CD4-positive, alpha-beta T cell treated with Interleukin-17A for 1 hour (primary cell): ENCODE data around the gene B3GALNT2.
"Not testable (repeated sequence)": the region's sequence is repeated elsewhere in the genome, so short reads cannot be mapped to it uniquely, and the experiment has no call there.

Experiments used
- DNase-seq: peaks from one replicate; pipeline ENCODE4 v3.0.0-alpha.2; 2020

Gene B3GALNT2

DNA sequence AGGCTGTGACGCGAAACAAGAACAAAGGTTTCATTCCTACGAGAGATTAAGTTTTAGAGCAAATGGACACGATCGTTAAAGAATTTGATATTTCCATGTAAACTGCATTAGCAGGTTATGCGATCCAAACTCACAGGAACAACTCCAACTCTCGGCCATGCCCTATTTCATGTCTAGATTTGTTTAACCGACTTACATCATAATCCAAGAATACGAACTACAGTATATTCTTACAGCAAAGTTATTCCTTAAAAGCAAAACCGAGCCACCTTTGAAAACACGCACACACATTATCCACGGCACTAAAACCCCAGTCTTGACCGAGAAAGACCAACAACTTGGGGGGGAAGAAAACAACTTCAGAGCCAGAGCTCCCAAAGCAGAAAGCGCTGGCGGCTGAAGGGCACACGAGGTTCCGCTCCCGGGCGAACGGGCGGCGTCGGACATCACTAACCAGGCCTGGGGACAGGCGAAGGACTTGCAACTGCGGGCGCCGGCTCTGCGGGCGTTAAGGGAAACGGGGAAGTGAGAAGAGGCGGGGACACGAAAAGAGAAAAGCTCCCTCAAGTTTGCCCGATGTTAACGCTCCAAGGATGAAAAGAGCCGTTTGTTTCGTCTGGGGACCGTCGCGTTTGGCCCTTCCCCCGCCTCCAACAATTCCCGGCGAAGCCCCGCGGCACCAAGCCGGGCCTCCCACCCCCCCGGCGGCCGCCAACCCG is 690 bp downstream of the B3GALNT2 start:
- DNase-seq: peak; percentile 10

DNA sequence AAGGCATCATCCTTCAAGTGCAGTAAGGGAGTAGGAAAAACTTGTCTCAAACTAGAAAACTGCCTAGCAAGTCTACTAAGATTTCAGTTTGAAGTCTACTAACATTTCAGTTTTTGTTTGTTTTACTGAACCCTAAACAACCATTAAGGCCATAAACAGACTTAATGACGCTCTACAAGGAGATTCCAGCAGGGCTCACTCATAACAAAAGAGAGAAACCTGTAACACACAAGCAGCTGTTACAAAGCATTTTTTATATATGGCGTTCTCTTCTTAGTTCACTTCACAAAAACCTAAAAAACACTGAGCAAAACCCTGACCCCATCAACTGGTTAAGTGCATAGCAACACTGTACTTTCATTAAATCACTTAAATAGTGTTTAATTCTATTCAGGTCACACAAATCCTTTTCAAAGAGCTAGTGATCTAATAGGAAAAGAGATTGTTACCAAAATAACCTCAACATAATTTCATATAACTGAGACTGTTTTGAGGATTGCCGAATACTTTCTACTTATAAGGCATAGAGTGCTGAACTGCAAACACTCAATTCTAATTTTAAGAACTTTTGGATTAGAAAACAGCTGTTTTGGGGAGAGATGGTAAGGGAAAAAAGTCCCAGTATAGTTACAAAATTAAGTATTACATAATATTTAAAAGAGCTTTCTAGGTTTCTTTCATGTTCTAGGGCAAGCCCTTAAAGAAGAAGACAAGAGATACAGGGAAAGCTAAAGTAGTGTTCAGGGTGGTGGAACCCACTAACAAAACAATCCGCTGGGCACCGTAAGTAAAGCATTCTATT is 1.4 kb downstream of the B3GALNT2 start:
- DNase-seq: no peak

DNA sequence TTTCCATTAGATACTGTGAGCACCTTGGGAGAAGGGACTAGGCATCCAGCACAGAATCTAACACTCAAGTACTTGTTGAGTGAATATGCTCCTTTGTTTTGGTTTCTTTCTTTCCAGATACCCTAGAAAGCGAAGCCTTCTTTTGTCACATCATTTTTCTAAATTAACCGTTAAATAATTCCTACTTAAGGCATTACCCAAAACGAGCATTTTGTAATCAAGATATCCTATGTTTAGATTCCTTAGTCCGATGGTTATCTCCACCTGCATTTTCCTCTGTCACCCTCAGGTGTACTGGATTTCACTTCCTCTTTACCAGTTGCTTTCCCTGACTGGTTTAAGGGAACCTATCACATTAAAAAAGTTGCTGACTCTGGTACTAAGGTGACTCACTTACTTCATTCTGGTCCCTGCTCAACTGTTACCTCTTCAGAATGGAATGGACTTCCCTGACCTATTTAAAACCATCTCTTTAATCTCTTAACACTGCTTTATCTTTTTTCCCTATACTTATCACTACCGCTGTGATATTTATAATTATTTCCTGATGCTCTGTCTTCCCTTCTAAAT is 3.2 kb downstream of the B3GALNT2 start:
- DNase-seq: no peak

DNA sequence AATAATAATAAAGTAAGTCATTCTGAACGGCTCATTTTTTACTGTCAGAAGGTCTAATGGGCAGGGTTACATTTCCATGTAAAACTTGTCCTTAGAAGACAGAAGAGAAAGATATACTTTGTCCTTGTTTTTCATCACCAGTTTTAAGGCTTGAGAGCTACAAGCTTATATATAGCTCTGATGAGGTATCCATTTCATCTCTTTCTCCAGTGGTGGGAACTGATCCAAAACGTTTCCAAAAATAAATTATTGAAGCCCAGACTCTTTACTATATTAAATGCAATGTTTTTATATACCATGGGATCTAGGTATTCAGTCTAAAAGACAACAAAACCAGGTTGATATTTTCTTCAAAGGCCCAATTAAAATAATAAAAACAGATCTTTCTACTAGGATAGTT is 8.7 kb downstream of the B3GALNT2 start:
- DNase-seq: no peak

DNA sequence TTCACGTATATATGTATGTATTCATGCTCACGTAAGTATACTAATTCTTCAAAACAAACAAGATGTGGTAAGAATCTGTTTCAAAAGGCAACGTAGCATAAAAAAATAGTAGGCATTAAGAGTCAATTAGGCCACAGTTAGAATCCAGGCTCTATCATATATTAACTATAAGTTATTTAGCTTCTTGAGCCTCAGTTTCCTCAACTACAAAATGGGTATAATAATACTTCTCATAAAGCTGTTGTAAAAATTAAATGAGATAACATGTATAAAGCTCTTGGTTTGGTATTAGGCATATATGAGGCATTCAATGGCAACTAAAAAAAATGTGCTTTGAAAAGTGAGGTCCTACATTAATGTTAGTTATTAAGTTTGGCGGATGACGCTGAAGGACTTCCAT is 9.2 kb downstream of the B3GALNT2 start:
- no peak for DNase-seq

DNA sequence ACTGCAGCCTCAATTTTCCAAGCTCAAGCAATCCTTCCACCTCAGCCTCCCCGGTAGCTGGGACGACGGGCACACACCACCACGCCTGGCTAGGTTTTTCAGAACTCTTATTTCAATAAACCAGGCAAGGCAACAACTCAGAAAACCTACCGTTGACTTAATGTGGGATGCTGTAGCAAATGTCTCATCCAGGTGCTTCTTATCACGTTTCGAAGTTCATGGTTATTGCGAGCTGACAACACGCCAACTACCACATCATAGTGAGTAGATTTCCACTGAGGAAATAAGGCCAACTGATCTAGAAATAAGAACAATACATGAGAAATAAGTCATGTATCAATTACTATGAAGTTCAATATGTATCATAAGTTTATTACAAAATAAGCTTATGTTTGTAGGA is 9.7 kb downstream of the B3GALNT2 start:
- DNase-seq: no peak

DNA sequence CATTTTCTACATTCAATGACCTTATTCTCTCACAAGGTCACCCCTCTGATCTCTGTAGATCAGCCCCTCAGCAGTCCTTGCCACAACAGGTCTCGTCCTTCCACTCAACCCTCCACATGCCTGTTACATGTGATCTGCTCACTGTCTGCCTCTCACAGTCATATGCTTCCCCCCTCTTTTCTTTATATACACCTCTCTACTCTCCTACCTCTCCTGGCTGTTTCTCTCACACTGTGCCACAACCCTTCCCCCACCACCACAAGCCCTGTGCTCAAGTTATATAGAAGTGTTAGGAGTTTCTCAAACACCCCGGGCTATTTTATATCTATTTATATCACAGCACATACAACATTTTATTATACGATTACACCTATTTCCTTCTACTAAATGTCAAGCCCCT is 12.6 kb downstream of the B3GALNT2 start:
- no peak for DNase-seq

DNA sequence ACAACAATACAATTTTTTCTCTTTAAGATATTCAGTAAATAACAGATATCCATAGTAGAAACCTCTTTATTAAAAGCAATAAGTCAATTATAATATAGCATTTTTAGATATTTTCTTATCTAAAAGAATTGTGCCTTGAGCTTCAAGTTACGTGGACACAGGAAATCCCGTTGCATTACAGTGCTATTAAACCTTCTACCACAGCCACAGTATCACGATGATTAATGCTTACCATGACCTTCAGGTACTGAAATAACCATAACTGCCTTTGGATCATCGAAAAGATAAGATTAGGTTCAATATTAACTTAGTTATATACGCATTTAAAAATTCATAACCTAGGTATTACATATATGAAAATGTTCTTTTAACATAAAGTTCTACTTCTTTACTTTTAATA is 17.9 kb downstream of the B3GALNT2 start:
- no peak for DNase-seq

DNA sequence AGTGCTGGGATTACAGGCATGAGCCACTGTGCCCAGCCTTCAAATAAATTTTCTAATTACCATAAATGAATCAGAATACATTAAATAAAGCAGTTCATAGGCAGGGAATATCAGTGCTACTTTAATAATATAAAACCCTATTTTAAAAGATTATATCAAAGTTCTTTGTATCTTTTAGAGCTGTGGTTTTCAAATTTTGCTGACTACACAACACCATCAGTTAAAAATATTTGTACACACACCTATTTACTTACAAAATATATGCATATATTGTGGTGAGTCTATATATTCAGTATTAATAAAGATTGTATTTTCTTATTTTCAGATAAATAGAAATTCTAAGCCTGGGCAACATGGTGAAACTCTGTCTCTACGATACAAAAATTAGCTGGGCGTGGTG is 18.7 kb downstream of the B3GALNT2 start:
- DNase-seq: no peak

DNA sequence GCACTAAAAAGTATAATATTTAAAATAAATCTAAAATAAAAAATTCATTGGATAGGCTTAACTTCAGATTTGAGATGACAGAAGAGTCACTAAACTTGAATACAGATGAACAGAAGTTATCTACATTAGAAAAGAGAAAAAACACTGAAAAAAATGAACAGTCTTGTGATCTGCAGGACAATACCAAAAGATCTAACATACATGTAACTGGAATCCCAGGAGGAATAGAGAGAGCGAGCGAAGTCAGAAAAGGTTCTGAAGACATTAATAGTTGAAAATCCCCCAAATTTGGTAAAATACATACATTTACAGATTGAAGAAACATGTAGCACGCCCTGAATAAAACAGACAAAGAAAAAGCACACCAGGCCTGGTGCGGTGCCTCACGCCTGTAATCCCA is 21.2 kb downstream of the B3GALNT2 start:
- DNase-seq: no peak

DNA sequence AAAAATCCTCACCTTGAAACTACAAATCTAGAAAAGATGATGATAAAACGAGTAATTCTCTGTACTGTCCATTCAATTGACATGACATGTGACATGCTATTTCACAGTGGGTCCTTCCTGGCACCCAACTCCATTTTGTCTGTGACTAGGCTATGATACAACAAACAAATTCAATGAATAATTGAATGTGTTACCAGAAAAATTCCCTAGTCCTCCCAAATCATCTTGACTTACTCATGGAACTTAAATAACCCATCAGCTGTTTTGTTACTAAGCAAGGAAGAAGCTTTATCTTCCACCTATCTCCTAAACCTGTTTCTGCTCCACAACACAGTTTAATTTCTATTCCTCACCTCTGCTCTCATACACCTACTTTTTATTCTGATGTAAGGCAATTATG is 30.4 kb downstream of the B3GALNT2 start:
- DNase-seq: no peak

DNA sequence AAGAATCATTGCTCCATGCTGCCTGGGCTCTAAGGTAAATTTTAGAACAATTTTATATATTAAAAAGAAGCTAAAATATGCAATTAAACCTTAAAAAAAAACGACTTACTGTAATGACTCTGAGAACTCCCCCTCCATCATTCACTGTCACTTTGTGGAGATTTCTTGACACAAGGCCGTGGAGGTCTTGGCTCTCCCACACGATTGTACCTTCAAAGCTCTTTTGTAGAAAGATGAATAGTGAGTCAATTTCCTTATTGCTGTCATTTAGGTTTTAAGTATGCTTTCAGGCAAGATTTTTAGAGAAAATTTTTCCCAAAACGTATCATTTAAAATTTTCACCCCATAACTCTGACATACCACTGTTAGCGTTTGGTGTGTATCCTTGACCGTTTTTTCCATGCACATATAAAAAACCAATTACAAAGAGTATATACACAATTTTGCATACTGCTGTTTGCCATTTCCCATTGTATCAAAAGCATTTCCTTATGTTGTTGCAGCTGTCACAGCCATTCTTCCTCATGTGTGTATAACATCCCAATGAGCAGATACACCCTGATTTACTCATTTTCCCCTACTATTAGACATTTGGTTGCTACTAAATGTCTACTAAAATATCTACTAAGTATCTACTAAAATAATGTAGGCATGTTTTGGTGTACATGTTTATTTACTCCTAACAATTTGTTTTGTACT is 33.4 kb downstream of the B3GALNT2 start:
- no peak for DNase-seq

DNA sequence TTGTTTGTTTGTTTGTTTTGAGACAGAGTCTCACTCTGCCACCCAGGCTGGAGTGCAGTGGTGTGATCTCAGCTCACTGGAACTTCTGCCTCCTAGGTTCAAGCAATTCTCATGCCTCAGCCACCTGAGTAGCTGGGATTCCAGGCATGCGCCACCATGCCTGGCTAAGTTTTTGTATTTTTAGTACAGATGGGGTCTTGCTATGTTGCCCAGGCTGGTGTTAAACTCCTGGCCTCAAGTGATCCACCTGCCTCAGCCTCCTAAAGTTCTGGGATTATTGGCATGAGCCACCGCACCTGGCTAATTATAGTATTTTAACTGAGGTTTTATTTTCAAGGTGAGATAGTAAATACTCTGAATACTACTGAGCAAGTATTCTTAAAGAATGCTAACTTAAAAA is 34.4 kb downstream of the B3GALNT2 start:
- not testable (repeated sequence) for DNase-seq

DNA sequence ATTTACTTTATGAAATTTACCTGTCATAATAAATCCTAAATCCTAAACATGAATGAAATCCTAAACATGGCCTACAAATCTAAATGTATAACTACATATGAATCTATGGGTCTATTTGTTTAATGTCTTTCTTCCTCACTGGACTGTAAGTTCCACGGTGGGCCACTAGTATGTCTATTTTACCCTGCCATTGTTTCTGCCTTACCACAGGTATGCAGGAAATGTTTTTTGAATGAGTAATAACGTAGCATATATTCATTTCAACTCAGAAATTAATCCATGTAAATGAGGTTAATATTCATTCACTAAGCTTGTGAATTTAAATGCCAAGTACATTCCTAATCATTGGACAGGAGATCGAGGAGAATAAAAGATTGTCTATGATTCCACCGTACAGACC is 35.3 kb downstream of the B3GALNT2 start:
- DNase-seq: no peak

DNA sequence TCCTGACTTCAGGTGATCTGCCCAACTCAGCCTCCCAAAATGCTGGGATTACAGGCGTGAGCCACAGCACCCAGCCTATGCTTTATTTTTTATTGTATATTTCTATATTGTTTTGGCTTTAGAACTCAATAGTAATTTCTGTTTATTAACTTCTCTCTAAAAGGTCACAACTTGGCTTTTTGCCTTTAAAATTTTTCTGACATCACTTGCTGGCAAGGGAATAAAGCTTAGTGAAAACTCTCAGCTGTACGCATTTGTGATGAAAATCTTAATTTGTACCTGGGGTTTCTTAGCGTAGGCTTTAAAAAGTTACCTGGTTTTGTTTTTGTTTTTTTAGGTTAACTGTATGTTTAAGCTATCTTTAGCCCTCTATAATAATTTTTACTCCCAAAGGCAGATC is 36.2 kb downstream of the B3GALNT2 start:
- DNase-seq: no peak

DNA sequence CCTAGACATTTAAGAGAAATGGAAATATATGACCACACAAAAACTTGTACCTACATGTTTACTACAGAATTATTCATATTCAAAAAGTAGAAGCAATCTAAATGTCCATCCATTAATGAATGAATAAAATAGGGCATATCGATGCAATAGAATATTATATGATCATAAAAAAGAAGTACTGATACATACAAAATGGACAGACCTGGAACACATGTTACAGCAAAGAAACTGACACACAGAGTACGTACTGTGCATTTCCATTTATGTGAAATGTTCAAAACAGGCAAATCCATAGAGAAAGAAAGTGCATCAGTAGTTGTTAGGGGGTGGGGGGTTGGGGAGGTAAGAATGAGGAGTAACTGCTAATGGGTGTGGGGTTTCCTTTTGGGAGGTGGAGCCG is 39.2 kb downstream of the B3GALNT2 start:
- DNase-seq: no peak

DNA sequence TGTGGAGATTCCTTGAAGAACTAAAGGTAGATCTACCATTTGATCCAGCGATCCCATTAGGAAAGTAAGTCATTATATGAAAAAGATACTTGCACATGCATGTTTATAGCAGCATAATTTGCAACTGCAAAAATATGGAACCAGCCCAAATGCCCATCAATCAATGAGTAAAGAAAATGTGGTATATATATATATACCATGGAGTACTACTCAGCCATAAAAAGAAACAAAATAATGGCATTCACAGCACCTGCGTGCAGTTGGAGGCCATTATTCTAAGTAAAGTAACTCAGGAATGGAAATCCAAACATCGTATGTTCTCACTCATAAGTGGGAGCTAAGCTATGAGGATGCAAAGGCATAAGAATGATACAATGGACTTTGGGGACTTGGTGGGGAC is 41.4 kb downstream of the B3GALNT2 start:
- not testable (repeated sequence) for DNase-seq

DNA sequence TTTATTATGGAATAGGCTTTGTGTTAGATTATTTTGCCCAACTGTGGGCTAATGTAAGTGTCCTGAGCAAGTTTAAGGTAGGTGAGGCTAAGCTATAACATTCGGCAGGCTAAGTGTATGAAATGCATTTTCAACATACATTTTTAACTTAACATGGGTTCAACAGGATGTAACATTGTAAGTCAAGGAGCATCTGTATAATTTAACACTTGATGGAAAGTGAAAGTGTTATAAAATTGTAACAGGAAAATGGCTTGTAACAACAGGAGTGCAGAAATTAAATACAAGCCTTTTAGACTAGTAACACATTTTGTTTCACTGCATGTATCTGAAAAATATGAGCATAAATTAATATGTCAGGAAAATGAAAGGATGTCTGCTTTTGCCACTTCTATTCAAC is 42.3 kb downstream of the B3GALNT2 start:
- no peak for DNase-seq

DNA sequence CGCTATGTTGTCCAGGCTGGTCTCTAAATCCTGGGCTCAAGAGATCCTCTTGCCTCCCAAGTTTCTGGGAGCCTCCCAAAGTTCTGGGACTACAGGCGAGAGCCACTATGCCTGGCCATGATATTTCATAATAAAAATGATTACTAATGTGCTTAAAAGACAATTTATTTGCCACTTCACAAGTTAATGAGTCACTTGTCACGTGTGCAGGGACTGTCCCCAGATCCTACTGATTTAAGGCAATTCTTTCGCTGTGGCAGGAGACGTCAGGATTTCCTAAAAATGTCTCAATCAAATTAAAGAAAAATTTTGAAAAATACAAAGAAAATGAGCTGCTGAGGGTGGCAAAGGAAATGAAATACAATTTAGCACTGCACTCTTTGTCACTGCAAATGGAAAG is 43.5 kb downstream of the B3GALNT2 start:
- no peak for DNase-seq

DNA sequence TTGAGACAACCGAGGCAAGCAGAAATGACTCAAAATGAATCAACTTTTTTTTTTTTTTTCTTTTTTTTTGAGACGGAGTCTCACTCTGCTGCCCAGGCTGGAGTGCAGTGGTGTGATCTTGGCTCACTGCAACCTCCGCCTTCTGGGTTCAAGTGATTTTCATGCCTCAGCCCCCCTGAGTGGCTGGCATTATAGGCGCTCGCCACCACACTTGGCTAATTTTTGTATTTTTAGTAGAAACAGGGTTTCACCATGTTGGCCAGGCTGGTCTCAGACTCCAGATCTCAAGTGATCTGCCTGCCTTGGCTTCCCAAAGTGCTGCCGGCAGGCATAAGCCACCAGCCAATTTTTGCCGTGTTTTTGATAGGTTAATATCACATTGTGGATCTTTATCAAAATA is 46.4 kb downstream of the B3GALNT2 start:
- DNase-seq: not testable (repeated sequence)

DNA sequence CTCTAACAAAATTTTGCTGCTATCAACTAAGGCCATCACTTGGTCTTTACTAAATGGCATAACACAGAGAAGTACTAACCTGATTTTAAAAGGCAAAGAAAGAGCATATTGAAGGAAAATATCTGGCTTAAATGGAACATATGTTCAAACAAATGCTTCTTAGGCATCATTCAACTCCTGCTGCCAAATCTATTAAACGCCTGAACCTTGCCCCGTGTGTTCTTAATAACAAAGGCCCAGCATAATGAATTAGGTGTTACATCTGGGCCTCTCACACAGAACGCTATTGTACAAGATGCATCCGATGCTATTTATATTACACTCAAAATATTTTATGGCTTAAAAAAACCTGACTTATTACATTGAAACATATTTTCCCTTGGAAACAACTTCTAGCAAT is 48.4 kb downstream of the B3GALNT2 start:
- DNase-seq: no peak

DNA sequence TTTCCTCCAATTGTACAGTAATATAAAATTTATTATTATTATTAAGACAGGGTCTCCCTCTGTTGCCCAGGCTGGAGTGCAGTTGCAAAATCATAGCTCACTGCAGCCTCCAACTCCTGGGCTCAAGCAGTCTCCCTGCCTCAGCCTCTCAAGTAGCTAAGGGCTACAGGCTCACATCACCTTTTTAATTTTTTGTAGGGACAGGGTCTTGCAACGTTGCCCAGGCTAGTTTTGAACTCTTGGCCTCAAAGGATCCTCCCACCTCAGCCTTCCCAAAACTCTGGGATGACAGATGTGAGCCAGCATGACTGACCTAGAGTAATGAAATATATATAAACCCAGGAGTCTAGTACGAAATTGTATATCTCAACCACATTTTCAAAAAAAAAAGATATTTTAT is 49.2 kb downstream of the B3GALNT2 start:
- DNase-seq: no peak

DNA sequence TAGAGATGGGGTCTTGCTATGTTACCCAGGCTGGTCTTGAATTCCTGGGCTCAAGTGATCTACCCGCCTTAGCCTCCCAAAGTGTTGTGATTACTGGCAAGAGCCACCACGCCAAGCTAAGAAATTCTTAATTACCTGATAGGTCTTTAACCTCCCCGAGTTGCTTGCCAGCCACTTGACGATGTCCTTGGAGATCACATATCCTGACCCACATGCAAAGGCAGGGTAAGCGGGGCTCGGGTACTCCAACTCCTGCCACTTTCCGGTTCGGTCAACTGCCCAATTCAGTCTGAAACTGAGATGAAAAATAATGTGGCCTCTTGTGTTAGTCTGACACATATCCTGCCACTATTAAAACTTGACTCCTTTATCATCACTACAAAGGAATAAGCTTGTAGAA is 50.2 kb downstream of the B3GALNT2 start:
- no peak for DNase-seq
